ENCODE results near the gene GOT2.
"Not testable (repeated sequence)": the region's sequence is repeated elsewhere in the genome, so short reads cannot be mapped to it uniquely, and the experiment has no call there.

GOT2 gene

DNA sequence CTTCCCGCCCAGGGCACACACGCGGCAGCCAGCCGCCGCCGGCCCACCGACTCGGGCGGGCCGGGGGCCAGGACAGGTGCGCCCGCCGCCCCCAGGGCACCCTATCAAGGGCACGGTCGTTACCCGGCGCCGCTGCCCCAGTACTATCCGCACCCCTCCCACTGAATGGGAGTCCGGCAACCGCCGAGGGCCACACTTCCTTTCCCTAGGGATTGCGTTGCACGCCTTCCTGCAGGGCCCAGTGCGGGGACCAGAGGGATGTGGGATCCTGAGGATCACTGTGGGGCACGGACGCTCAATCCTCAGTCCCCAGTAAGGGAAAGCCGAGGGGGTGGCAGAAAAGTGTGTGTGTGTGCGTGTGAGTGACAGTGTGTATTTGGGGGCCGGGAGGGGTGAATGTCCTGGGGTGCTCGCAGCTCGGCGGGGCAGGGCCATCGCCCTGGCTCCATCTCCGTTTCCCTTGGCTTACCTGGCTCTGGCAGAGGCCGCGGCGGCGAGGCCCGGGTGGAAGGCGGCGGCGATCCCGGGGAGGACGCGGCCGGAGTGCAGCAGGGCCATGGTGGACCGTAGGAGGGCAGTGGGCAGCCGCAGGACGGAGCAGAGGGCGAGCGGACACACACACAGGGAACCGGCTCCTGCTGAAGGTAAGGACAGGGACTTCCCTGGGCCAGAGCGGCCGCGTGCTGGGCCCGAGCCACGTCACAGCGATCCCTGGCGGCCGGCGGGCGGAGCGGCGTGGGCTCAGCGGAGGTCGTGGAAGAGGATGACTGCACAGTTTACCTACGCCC, at the start of gene GOT2:
Gene GOT2, minus strand, starts transcription at position 646 of the 788 bp plus-strand sequence. Its CDS starts 88 bp downstream, at position 558.
- DNase-seq, result peak; percentile 45

DNA sequence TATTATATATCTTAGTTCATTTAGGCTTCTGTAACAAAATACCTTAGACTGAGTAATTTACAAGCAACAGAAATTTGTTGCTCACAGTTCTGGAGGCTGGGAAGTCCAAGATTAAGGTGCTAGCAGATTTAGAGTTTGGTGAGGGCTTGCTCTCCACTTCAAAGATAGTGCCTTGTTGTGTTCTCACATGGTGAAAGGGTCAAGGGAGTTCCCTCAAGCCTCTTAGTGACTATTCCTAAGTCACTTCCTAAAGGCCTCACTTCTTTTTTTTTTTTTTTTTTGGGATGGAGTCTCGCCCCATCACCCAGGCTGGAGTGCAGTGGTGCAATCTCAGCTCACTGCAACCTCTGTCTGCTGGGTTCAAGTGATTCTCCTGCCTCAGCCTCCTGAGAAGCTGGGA, 45.2 kb upstream of the GOT2 start:
- DNase-seq, result not testable (repeated sequence)

DNA sequence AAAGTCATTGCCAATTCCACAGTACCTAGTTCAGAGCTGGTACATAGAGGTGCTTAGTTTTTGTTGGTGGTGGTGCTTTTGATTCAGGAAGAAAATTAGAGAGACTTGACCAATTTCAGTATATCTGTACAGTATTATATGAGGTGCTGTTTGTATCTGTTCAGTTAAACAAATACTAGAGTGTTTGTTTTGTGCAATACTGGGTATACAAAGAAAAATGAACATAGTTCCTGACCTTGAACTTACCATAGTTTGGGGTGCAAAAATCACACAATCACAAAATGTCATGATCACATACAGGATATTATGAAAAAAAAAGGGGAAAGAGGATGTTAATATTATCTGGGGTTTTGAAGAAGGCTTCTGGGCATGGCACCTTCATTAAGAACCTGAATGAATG, 39.8 kb upstream of the GOT2 start:
- DNase-seq, result no peak

DNA sequence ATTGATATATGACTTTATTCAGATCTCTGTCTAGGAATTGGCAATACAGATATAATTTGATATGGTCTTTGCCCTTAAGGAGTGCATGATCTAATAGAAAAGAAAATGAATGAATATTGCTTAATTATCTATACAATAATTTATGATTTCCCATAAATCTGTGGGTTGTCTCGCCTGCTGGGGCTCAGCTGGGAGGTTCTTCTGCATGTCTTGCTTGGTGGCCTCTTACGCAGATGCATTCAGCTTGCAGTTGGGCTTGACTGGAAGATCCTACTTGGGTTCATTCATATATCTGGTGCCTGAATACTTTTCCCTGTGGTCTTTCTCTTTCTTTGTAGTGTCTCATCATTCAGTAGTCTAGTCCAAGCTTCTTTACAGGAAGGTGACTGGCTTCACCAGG, 34.0 kb upstream of the GOT2 start:
- no peak for DNase-seq

DNA sequence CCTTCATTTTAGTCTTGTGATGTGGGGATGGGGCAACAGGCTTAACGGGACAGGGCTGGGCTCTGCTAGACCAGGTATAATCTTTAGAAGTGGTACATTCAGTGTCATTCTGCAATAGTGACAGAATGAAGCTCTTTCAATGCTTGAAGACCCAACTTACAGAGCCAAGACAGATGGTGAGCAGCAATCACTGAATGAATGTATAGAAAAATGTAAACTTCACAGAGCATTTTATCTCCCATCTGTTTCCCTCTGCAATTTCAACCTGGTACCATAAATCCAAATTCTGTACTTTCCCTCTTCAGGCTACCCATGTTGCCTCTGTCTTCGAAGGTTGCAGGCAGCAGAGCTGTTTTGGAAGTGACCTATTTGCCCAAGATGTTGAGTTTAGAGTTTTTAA, 33.5 kb upstream of the GOT2 start:
- DNase-seq, result no peak

DNA sequence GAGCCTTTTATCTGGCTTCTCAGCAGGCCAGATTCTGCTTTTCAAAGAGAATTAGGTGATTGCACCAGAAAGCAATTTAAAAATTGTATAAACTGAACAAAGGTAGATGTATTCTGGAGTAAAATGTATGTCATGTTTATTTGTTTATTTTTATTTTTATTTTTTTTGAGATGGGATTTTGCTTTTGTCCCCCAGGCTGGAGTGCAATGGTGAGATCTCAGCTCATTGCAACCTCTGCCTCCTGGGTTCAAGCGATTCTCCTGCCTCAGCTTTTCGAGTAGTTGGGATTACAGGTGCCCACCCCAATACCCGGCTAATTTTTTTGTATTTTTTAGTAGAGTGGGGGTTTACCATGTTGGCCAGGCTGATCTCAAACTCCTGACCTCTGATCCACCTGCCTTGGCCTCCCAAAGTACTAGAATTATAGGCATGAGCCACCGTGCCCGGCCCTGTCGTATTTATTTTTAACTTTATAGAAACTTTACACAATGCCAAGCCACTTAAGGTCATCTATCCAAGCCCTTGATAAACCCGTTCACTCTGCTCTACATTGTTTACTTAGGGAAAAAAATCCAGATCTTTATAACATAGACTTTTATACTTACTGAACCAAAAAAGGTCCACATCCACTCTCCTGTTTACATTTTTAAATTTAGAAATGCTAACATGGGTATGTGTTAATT, 22.7 kb upstream of the GOT2 start:
- DNase-seq, result no peak

DNA sequence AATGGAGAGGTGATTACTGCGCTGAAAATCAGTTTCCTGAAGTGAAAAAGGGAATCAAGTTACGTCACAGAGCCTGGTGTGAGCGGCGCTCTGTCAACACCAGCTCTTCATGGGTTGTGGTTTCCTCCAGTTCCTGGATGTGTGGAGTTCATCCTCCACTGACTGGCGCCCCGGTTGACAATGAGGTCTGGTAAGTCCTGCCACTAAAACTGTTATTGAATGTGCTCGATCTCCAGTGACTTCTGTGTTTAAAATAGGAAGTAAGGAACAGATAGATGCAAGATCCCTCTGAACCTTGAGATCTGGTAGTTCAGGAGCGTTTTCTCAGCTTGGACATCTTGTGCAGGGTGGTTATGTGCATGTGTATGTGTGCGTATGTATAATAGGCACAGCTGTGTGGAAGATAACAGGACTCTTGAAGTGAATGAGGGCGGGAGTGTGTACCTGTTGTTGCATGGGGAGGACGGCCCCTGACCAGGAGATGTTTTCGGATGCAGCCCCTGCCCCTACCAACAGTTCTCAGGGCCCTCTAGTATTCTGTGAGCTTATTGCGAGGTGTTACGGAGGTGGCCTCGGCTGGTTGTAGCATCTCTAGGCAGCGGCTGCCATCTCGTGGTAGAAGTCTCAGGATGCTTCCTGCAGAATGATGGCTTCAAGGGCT, 22.0 kb upstream of the GOT2 start:
- no peak for DNase-seq

DNA sequence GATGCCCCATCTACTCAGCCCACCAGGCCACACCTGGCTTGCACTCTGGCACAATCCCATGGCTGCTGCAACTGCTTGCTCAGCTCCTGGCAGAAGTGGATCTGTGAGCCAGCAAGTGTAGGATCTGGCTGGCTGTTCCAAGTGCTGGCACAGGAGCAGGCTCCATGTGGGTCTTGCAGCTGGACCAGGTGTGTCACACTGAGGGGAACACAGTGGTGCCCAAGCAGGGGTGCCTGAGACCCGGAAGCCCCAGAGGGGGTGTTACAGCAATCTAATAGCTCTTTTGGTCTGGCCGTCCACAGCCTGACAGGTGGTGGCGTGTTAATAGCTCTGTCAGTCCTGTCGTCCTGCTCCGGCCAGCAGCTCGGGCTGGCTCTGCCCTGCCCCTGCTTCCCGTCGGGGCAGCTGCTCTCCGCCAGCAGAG, 19.6 kb upstream of the GOT2 start:
- no peak for DNase-seq

DNA sequence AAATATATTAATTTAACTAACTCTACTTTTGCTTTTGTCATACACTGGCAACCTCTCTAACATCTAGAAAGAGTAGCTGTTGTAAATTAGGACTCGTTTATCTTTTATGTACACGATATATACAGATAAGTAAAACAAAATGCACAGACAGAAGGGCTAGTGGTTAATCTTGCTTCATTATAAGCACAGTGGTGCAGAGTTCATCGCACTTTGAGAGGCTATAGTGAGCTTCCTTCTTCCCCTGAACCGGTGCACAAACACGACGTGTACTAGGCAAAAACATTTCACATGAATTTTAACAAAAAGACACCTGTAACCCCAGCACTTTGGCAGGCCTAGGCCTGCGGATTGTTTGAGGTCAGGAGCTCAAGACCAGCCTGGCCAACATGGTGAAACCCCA, 10.4 kb upstream of the GOT2 start:
- no peak for DNase-seq

DNA sequence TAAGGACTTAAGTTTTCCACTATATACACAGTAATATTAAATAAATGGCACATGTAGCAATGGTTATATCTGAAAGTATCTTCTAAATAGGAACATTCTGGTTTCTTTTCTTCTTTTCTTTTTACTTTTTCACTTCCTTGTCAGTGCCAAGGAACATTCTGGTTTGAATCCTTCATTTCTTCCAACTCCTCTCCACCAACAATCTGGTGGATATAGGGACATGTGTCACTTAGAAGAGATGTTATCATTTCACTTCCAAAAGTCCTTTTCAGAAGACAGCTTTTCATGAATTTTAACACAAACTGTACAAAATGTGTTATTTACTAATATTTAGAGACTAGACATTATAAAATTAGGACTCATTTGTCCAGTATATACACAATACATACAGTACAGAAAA, 7.9 kb upstream of the GOT2 start:
- DNase-seq, result no peak

DNA sequence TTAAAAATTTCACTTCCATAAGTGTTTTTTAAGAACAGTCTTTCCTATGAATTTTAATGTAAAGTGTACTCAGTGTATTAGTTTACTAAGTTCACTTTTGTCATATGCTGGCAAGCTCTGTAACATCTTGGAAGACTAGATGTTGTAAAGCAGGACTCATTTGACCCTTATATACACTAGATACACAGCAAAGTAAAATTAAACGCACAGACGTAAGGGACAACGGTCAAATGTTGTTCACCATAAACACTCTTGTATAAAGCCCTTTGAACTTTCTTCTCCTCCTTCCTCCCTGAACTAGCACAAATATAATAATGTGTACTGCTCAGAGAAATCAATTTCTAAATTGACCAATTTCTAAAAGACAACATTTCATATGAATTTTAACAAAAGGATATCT, 7.0 kb upstream of the GOT2 start:
- no peak for DNase-seq

DNA sequence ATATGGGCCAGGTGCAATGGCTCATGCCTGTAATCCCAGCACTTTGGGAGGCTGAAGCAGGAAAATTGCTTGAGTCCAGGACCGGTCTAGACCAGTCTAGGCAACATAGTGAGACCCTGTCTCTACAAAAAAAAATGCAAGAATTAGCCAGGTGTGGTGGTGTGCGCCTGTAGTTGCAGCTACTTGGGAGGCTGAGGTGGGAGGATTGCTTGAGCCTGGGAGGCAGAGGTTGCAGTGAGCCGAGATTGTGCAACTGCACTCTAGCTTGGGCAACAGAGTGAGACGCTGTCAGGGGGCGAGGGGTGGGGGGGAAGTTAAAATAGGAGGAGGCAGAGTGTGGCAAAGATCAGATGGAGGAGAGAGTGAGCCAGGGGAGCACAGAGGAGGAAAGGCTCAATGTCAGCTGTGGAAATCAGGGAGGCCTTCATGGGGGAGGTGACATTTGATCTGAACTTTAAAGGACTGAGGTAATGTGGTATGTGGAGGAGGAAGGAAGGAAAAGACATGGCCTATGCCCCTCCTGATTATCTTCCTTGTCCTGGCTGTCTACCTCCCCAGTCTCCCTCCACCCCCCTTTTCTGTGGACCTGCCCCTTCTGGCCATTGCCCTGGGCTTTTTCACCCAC, 4.7 kb upstream of the GOT2 start:
- DNase-seq, result no peak

DNA sequence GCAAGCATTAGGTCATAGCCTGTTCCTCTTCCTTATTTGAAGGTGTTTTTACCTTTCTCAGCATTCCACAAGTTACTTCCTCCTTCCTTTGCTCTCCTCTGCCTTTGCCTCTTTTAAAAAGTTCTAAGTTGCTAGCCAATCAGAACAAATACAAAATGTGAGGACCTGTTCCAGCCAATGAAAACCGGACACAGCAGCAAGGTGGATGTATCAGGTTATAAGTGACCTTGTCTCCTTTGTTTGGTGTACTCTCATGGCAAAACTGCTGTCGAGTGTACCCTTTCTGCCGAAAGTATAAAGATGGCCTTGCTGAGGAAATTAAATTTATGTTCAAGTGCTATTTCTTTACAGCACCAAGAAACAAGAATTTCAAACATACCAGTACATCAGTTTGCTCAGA, 2.2 kb upstream of the GOT2 start:
- DNase-seq, result not testable (repeated sequence)

DNA sequence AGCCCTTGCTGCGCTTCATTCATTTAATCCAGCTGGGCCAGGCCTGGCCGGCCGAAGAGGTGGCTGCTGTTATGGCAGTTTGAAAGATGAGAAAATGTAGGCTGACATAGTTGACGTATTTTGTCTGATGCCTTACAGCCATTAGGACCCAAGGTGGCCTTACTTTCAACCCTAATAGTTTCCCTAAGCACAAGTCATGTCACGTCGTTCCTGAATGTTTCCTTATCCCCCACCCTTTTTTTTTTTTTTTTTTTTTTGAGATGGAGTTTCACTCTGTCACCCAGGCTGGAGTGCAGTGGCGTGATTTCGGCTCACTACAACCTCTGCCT, 307 bp upstream of the GOT2 start:
- no peak for DNase-seq

DNA sequence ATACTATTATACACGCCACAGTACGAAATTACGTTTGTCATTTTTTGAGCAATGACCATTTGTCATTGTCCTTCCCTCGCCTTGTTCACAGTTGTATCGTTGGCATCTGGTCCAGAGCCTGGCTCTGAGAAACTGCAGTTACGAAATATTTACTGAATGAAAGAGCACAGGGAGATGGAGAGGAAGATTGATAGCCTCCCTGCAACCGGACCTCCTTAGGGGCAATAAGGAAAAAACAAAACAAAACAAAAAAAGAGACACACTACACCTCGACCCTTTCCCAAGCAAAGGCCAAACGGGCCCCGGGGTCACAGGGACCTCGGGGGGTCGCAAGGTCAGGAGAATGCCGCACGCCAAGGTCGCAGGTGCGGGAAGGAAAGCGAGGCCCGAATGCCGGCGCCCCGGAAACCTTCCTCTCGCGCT, 857 bp downstream of the GOT2 start:
- DNase-seq, result no peak

DNA sequence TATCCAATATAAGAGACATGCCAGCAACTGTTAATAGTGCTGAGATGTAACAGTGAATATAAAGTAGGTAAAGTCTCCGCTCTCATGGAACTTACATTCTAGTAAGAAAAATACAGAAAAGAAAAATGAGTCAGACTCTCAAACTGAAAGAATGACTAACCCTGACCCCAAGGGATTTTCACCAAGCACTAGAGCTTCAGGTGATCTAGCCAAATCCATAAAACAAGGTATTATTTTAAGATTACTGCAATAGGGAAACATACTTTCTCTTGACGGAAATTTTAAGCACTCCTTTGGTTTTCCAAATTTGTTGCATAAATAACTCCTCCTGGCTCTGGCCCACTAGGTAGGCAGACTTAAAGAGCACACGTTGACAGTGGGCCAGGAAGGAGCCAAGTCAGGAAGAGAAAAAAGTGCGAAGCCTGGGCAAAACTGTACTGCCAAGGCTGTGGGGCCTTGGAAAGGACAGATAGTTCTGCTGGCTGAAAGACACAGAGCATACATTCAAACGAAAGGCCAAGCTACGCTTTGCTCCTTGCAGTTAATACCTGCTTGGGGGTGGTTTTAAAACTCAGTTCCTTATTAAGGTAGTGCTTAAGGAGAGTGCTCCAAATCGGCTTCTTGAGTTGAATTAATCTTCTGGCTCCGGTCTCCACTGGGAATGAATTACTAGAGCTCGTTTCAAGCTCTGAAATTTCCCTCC, 1.4 kb downstream of the GOT2 start:
- no peak for DNase-seq

DNA sequence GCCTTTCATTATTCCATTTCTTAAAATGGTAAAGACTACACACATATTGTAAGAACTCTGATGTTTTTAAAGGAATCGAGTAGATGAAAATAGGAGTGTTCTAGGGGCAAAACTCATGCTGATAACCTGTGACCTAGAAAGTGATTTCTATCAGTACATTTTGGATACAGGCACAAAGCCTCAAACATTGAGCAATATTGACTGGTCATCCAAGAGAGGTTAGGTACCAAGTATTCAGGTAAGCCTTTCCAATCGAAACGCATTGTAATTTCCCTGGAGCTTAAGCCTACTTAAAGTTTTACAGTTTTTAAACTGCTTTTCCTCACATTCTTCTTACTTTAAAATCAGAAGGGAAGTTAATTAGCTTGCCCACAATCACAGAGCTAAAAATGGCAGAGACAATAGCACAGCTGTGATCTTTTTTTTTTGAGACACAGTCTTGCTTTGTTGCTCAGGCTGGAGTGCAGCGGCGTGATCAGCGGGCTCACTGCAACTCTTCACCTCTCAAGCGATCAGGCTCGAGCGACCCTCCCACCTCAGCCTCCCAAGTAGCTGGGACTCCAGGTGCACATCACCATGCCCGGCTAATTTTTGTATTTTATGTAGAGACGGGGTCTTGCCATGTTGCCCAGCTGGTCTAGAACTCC, 3.3 kb downstream of the GOT2 start:
- DNase-seq, result no peak

DNA sequence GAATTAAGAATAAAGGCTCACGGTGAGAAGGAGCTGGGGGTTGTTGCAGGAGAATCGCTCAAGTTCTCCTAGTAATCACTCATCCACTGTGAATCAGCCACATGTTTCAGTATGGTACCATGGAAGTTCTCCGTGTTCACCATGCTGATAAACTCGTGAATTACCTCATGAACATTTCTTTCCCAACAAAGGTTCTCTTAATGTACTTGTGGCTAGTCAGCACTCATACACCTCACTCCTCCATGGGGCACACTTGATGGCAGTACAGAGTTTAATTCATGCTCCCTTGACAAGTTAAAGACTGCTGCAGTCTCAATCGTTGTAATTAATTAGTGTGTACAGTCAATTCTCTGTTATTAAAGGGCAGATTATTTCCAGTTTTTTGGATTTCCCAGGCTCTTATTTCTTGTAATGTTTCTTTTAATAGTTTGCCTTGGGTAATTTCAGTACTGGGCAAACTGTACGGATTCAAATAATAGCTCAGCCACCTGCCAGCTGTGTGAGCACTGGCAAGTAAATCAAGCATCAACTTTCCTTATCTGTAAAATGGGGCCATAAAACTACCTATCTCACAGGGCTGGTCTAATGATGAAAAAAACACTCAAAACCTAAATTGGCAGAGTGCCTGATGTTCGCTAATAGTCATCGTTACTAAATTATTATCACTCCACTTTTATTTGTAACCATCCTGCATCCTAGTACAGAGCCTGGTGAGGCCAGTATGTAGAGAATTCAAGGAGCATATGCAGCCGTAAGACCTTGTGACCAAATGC, 6.1 kb downstream of the GOT2 start:
- DNase-seq, result no peak

DNA sequence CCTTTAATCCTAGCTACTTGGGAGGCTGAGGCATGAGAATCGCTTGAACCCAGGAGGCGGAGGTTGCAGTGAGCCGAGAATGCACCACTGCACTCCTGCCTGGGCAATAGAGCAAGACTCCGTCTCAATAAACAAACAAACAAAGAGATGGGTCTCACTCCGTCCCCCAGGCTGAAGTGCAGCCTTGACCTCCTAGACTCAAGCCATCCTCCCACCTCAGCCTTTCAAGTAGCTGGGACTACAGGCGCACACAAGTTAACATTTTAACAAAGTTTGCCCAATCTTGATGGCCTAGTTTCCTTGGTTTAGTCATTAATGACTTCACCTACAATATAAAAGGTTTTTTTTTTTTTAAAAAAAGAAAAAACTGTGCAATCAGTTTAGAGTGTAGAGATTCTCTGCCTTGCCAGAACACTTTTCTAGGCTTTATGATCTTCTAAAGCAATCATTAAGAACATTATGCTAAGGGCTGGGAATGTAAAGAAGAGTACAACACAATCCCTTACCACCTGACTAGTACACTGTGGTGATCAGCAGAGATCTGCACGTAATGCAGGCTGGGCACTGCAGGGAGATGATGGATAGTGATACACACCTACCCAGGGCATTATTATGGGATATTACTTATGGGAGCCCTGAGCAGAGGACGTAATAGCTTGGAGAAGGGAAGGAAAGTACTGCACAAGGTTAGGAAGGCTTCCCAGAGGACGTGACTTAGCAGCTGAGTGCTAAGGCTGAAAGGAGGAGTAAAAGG, 6.9 kb downstream of the GOT2 start:
- DNase-seq, result no peak

DNA sequence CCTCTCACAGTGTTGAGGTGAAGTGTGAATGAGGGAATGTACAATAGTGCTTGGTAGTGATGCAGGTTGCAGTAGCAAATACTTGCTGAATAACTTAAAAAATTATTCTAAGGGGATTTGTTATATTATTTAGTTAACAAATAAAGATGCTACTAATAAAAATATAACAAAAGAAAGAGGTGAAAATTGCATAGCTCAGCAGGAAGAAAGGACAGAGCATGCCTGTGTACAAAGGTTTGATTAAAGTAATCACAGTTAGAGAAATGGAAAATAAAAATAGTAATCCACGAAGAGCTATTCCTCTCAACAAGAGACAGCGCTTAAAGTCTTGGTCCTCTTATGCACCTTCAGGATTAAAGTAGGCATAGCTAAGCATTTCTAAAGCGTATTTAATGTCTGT, 11.0 kb downstream of the GOT2 start:
- DNase-seq, result no peak

DNA sequence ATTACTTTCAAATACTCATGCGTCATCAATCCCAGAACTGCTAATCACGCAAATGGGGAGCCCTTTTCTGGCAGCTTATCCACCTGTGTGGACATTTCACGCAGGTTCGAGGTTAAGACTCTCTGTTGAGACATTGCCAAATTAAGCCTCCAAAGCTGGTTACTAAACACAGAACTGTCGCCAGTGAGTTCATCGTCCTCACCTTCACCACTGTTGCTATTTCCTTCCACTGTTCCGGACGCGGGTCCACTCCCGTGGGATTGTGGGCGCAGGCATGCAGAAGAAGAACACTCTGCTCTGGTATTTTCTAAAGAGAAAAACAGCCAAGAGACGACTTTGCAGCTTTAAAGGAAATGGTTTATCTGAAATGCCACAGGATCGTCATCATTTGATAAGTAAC, 16.1 kb downstream of the GOT2 start:
- no peak for DNase-seq

All from NCI-H1105 (cell line).